M059J (cell line): ENCODE measurements around the gene IFNAR1. TPM values are rescaled to one million over a fixed set of nuclear protein-coding genes. Genes with fewer than 3 reads are reported as not detected.

ENCODE experiments used
- DNase-seq: peaks from one replicate; pipeline ENCODE4 v3.0.0-alpha.2; 2012; ENCODE audit warnings: low read depth
- total RNA-seq: library from RNA; depleted of rRNA; stranded (reverse); fragments of >200 nt; shearing (Covaris generic); gene quantifications from 2 replicates; pipeline ENCODE4 v1.2.3, GENCODE V29; 2014; rRNA removed

Gene IFNAR1
- 15.1 and 19.8 TPM in 2 replicates for total RNA-seq

DNA sequence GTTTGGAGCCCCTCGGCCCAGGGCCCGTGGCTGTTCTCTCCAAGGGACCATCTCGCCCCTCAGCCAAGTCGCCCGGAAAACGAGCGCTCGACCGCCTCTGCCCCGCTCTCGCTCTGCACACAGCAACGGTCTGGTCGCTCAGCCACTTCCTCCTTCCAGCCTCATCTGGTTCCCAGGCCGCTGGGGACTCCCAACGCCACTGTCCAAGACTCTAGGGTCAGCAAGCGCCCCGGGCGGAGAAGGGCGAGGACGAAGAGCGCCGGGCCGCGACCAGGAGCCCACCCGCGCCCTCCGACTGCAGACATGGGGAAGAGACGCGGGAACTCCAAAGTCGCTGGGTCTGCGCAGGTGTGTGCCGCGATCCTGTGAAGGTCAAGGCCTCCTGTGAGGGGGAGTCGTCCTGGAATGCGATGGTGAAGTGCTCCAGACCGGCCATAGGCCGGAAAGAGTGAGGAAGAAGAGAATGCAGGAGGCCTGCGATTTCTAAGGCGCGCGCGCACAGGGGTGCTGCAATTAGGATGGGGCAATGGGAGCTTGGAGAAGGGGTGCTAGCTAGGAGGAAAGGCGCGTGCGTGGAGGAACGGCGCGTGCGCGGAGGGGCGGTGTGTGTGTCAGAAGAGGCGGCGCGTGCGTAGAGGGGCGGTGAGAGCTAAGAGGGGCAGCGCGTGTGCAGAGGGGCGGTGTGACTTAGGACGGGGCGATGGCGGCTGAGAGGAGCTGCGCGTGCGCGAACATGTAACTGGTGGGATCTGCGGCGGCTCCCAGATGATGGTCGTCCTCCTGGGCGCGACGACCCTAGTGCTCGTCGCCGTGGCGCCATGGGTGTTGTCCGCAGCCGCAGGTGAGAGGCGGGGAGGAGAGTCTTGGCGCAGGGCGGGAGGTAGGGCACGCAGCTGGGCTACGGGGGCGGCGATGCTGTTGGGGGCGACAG is at the start of gene IFNAR1:
TSS of gene IFNAR1 (plus strand) at position 680 of the 931 bp plus-strand sequence. CDS start at position 766, 86 bp downstream.
- DNase-seq, result peak; percentile 99

DNA sequence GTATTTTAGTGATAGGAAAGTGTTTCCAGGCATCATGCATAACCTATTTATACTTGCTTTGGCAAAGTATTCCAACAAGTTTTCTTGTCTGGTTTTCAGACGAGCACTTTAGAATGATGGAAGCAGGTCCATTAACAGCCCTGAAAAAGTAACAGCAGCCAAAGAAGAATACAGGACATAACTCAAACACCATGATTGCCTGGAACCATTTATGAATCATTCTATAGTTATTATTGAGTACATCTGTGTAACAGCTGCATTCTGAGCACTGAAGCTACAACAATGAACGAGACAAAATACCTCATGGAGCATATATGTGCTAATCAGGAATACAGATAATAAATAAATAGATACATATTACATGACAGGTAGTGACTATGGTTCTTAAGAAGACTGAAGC is 46.0 kb upstream of the IFNAR1 start:
- no peak for DNase-seq

- no peak for DNase-seq
Measured at GRCh38 chr21:33279330-33279820, 45.4 kb upstream of the IFNAR1 start.

GRCh38 chr21:33281096-33281652 is 43.6 kb upstream of the IFNAR1 start:
- DNase-seq, result no peak

- no peak for DNase-seq
Measured at GRCh38 chr21:33283203-33283602, 41.6 kb upstream of the IFNAR1 start.

DNA sequence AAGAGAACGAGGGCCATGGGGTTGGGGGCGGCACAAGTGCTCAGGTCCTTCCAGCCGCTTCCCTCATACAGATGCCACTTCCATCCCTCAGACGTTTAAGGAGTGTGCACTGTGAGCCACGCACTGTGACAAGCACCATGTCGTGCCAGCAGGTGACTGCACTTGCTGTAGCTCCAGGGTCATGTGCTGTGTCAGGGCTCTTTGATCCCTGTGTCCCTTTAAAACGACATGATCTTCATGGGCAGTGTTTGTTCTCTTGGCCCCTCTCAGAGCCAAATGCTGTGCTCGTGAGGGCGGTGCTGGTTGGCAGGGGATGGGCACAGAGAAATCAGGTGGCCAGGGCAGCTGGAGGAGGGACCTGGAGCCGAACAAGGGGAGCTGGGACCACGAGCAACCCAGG is 38.7 kb upstream of the IFNAR1 start:
- DNase-seq, result no peak

- DNase-seq, result peak; percentile 87
Measured at GRCh38 chr21:33286600-33287456, 37.9 kb upstream of the IFNAR1 start.

- peak; percentile 89 for DNase-seq
Measured at GRCh38 chr21:33289199-33289819, 35.5 kb upstream of the IFNAR1 start.

DNA sequence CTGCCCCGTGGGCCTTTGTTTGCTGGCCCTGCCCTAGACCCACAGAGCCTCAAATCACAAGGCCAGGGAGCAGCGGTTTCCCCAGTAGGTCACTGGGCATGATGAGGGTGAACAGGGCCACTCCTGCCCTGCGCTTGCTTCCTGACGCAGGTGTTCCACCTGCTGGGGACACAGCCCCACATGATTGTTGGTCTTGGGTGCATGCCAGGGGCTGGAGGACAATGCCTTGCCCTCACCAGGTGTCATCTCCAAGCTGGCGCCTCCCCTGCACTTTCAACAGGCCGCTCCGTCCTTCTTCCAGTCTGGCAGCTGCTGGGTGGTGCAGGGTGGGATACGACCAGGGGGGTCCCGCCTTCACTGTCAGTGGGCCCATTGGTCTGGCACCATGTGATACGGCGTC is 34.3 kb upstream of the IFNAR1 start:
- no peak for DNase-seq

- no peak for DNase-seq
Measured at GRCh38 chr21:33291686-33292085, 33.1 kb upstream of the IFNAR1 start.

GRCh38 chr21:33292724-33293123 is 32.0 kb upstream of the IFNAR1 start:
- no peak for DNase-seq

- no peak for DNase-seq
Measured at GRCh38 chr21:33293136-33293535, 31.6 kb upstream of the IFNAR1 start.

DNA sequence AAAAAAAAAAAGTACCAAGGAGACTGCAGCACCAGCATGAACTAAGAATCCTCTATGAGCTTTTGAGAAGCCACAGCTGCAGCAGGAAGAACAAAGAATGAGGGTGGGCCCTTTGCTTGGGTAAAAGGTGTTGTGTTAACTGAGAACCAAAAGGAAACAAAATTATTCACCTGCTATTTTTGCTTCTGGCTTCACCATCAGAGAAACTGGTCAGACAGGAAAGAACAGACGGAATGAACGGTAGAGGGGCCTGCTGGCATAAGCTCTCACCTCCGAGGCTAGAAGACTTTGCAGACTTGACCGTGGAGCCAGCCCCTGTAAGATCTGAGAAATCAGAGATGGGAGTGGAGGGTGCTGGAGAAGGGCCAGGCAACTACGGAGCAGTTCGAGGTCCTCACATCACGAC is 31.0 kb upstream of the IFNAR1 start:
- DNase-seq, result no peak

DNA sequence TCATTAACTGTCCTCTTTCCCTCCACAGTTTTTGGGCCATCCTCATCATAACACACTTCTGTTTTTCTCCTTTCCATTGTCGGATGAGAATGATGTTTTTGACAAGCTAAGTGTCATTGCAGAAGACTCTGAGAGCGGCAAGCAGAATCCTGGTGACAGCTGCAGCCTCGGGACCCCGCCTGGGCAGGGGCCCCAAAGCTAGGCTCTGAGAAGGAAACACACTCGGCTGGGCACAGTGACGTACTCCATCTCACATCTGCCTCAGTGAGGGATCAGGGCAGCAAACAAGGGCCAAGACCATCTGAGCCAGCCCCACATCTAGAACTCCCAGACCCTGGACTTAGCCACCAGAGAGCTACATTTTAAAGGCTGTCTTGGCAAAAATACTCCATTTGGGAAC is 28.6 kb upstream of the IFNAR1 start:
- DNase-seq, result no peak

DNA sequence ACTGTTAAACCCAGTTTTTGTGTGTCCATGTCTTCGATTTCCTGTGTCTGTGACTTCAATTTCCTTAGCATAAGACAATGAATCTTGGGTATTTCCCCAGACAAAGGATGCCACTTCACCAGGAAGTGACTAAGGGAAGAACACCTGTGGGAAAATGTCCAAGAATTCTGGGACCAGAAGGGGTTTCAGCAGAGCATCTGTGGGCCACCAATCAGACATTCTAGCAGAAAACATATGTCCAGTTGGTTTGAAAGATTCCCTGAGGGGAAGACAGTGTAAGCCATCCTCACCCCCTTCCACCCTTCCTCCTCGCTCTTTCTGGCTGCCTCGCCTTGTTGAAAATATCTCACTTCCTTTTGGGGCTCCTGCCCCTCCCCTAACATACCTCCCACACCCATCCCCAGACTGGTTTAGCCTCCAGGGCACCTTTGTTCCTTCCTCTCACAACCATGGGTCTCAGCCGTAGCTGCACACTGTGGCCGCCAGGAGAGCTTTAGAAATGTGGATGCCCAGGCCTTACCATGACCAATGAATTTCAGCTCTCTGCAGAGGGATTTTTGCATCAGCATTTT is 25.5 kb upstream of the IFNAR1 start:
- no peak for DNase-seq

DNA sequence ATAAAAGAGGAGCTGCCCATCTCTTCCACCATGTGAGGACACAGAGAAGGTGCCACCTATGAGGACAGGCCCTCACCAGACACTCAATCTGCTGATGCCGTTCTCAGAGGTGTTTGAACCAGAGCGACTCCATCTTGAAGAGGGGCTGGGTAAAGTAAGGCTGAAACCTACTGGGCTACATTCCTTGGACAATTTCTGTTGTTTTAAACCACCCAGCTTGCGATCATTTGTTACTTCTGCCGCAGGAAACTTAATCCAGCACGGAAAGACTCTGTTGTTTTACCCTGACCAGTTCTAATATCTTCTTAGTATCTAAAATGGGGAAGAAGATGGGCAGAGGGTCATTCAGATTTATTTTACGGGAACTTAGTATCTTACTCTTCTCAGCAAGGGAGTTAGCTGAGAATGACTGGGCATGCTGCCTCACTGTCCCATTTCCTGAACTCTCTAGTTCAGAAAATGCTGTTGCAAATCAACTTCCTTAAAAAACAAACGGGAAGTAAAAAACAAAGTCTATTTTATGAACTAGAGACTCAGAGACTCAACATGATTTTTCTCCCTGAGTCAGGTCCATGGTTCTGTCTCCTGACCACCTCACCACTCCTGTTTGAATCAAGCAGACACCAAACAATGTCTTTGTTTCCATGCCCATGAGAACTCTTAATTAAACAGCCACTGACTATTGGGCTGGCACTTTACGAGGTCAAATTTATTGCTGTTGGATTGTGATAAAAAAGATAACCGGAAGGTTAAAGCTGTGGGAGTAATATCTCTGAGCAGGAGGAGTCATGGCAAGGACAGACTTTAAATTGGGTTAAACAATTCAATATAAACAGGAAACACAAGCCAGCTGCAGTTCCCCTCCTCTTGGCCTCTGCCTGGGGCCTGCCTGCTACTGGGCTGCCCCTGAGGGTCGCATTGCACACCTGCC is 23.8 kb upstream of the IFNAR1 start:
- peak; percentile 77 for DNase-seq

DNA sequence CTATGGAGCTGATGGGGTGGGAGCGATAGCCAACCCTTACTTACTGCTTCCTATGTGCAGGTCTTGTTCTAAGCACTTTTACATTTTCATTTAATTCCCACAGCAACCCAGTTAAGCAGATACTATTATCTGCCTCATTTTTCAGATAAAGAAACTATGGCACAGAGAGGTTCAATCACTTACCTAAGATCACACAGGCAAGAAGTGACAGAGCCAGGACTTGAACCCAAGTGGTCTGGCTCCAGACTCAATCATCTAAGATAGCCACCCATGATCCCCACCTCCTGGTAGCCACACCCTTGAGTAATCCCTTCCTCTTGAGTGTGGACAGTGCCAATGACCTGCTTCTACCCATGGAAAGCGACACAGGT is 23.2 kb upstream of the IFNAR1 start:
- no peak for DNase-seq

DNA sequence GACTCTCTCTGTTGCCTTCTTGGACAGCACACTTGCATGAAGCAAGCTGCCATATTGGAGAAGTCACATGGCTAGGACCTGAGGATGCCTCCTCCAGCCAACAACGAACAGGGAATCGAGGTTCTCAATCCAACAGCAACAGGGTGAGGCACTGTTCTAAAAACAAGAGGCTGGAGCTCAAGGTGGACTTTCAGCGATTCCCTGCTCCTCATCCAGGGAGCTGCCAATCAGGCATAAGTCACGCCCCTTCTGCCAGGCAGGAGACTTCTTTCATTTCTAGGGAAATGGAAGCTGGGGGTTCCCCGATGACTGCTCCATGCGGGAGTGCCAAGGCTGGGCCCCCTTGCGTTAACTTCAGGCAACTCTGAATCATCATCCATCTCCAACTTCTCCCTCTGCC is 22.7 kb upstream of the IFNAR1 start:
- DNase-seq, result no peak

GRCh38 chr21:33302796-33303195 is 22.0 kb upstream of the IFNAR1 start:
- no peak for DNase-seq

DNA sequence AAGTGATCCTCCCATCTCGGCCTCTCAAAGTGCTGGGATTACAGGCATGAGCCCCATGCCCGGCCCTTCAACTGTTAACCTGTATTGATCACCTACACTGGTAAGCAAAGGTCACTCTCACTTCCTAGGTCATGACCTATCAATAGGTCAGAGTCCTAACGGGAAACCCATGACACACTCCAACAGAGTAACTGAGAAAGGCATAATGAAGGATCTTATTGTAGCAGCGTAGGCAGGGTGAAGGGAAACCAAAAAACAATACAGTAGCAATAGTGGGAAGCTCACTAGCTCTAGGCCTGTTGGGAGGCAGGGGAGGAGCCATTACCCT is 19.5 kb upstream of the IFNAR1 start:
- no peak for DNase-seq
